ENCODE results near the gene GLOD4. TPM values are rescaled to one million over a fixed set of nuclear protein-coding genes. Genes with fewer than 3 reads are reported as not detected.
"Not testable (repeated sequence)": the region's sequence is repeated elsewhere in the genome, so short reads cannot be mapped to it uniquely, and the experiment has no call there.

Gene GLOD4
- total RNA-seq, 2 donors from 2014 or later: 67.7 to 76.2 TPM

- H3K4me3 Mint-ChIP-seq: no peak overlapping the region
- H3K9me3 Mint-ChIP-seq: peaks cover 4% of the 10 kb centered on the region in 2 donors
- no peaks in the 10 kb centered on the region for H3K27me3 Mint-ChIP-seq (ENCODE audit: low read depth)
- H3K36me3 Mint-ChIP-seq (ENCODE audit: insufficient read depth in 2 of 2): no peaks in the 10 kb centered on the region
- DNase-seq (no peak), ATAC-seq (replicated peaks in 1 of 2) (no peak)
- no peaks in the 10 kb centered on the region for H3K4me1 Mint-ChIP-seq (ENCODE audit: low read depth)
- no peak overlapping the region for H3K27ac Mint-ChIP-seq
Measured at GRCh38 chr17:807523-808294, 25.6 kb upstream of the GLOD4 start.

GRCh38 chr17:806781-807522 is 24.9 kb upstream of the GLOD4 start:
- Mint-ChIP-seq H3K27ac (no peak overlapping the region), H3K27me3 (ENCODE audit: low read depth) (no peaks in the 10 kb centered on the region), H3K4me1 (ENCODE audit: low read depth) (no peaks in the 10 kb centered on the region), H3K9me3 (no peaks in the 10 kb centered on the region), H3K36me3 (ENCODE audit: insufficient read depth in 2 of 2) (no peaks in the 10 kb centered on the region), H3K4me3 (no peak overlapping the region)
- ATAC-seq (replicated peaks in 1 of 2): no peak
- DNase-seq: no peak

GRCh38 chr17:806346-806745 is 24.3 kb upstream of the GLOD4 start:
- Mint-ChIP-seq H3K27ac (no peak overlapping the region), H3K4me1 (ENCODE audit: low read depth) (no peaks in the 10 kb centered on the region), H3K36me3 (ENCODE audit: insufficient read depth in 2 of 2) (no peaks in the 10 kb centered on the region), H3K27me3 (ENCODE audit: low read depth) (no peaks in the 10 kb centered on the region), H3K9me3 (no peaks in the 10 kb centered on the region), H3K4me3 (no peak overlapping the region)
- DNase-seq (no peak), ATAC-seq (replicated peaks in 1 of 2) (no peak)

- not testable (repeated sequence) for DNase-seq; H3K27me3 Mint-ChIP-seq (ENCODE audit: low read depth); ATAC-seq (replicated peaks in 1 of 2); H3K27ac Mint-ChIP-seq; H3K9me3 Mint-ChIP-seq; H3K36me3 Mint-ChIP-seq (ENCODE audit: insufficient read depth in 2 of 2); H3K4me1 Mint-ChIP-seq (ENCODE audit: low read depth); H3K4me3 Mint-ChIP-seq
Measured at GRCh38 chr17:805886-806285, 23.8 kb upstream of the GLOD4 start.

GRCh38 chr17:804541-805435 is 22.7 kb upstream of the GLOD4 start:
- no peak for ATAC-seq (replicated peaks in 1 of 2)
- Mint-ChIP-seq H3K27me3 (ENCODE audit: low read depth) (no peaks in the 10 kb centered on the region), H3K4me1 (ENCODE audit: low read depth) (no peaks in the 10 kb centered on the region), H3K4me3 (no peak overlapping the region), H3K36me3 (ENCODE audit: insufficient read depth in 2 of 2) (no peaks in the 10 kb centered on the region), H3K27ac (no peak overlapping the region), H3K9me3 (no peaks in the 10 kb centered on the region)
- DNase-seq: no peak

GRCh38 chr17:802901-803881 is 21.1 kb upstream of the GLOD4 start:
- no peak for ATAC-seq (replicated peaks in 1 of 2)
- Mint-ChIP-seq H3K36me3 (ENCODE audit: insufficient read depth in 2 of 2) (no peaks in the 10 kb centered on the region), H3K4me1 (ENCODE audit: low read depth) (no peaks in the 10 kb centered on the region), H3K27ac (no peak overlapping the region), H3K9me3 (no peaks in the 10 kb centered on the region), H3K27me3 (ENCODE audit: low read depth) (no peaks in the 10 kb centered on the region), H3K4me3 (no peak overlapping the region)
- no peak for DNase-seq

- H3K27me3 Mint-ChIP-seq (ENCODE audit: low read depth): no peaks in the 10 kb centered on the region
- H3K9me3 Mint-ChIP-seq: no peaks in the 10 kb centered on the region
- H3K4me3 Mint-ChIP-seq: no peak overlapping the region
- H3K36me3 Mint-ChIP-seq (ENCODE audit: insufficient read depth in 2 of 2): no peaks in the 10 kb centered on the region
- ATAC-seq (replicated peaks in 1 of 2) (no peak), DNase-seq (no peak)
- no peaks in the 10 kb centered on the region for H3K4me1 Mint-ChIP-seq (ENCODE audit: low read depth)
- H3K27ac Mint-ChIP-seq: no peak overlapping the region
Measured at GRCh38 chr17:802481-802880, 20.4 kb upstream of the GLOD4 start.

- ATAC-seq (replicated peaks in 1 of 2): no peak
- H3K36me3 Mint-ChIP-seq (ENCODE audit: insufficient read depth in 2 of 2): no peaks in the 10 kb centered on the region
Measured at GRCh38 chr17:801660-802059, 19.6 kb upstream of the GLOD4 start.

GRCh38 chr17:800446-801242 is 18.6 kb upstream of the GLOD4 start:
- Mint-ChIP-seq H3K9me3 (no peaks in the 10 kb centered on the region), H3K27ac (no peak overlapping the region), H3K4me1 (ENCODE audit: low read depth) (no peaks in the 10 kb centered on the region), H3K36me3 (ENCODE audit: insufficient read depth in 2 of 2) (no peaks in the 10 kb centered on the region), H3K4me3 (no peak overlapping the region), H3K27me3 (ENCODE audit: low read depth) (no peaks in the 10 kb centered on the region)
- no peak for ATAC-seq (replicated peaks in 1 of 2)
- no peak for DNase-seq

More at GRCh38 chr17:801660-802059, 19.6 kb upstream of the GLOD4 start:
- no peaks in the 10 kb centered on the region for H3K4me1 Mint-ChIP-seq (ENCODE audit: low read depth)
- DNase-seq: no peak
- no peaks in the 10 kb centered on the region for H3K9me3 Mint-ChIP-seq
- no peaks in the 10 kb centered on the region for H3K27me3 Mint-ChIP-seq (ENCODE audit: low read depth)
- no peak overlapping the region for H3K4me3 Mint-ChIP-seq
- H3K27ac Mint-ChIP-seq: no peak overlapping the region

GRCh38 chr17:799261-799660 is 17.2 kb upstream of the GLOD4 start:
- Mint-ChIP-seq H3K27me3 (ENCODE audit: low read depth) (no peaks in the 10 kb centered on the region), H3K36me3 (ENCODE audit: insufficient read depth in 2 of 2) (no peaks in the 10 kb centered on the region), H3K4me1 (ENCODE audit: low read depth) (peaks cover 8% of the 10 kb centered on the region), H3K4me3 (no peak overlapping the region), H3K27ac (no peak overlapping the region), H3K9me3 (no peaks in the 10 kb centered on the region)
- ATAC-seq (replicated peaks in 1 of 2) (no peak), DNase-seq (no peak)

- DNase-seq (no peak), ATAC-seq (replicated peaks in 1 of 2) (no peak)
- H3K4me3 Mint-ChIP-seq: no peak overlapping the region
- H3K27ac Mint-ChIP-seq: no peak overlapping the region
- no peaks in the 10 kb centered on the region for H3K27me3 Mint-ChIP-seq (ENCODE audit: low read depth)
- no peaks in the 10 kb centered on the region for H3K36me3 Mint-ChIP-seq (ENCODE audit: insufficient read depth in 2 of 2)
- H3K9me3 Mint-ChIP-seq: no peaks in the 10 kb centered on the region
- peaks cover 8% of the 10 kb centered on the region for H3K4me1 Mint-ChIP-seq (ENCODE audit: low read depth)
Measured at GRCh38 chr17:798246-798645, 16.2 kb upstream of the GLOD4 start.

All from activated T-cell treated with anti-CD3 and anti-CD28 coated beads, Interleukin-2, amount 50 U/mL, for 72 hours (primary cell).